ENCODE data around the gene IFNL2.

The IFNL2 gene

DNA sequence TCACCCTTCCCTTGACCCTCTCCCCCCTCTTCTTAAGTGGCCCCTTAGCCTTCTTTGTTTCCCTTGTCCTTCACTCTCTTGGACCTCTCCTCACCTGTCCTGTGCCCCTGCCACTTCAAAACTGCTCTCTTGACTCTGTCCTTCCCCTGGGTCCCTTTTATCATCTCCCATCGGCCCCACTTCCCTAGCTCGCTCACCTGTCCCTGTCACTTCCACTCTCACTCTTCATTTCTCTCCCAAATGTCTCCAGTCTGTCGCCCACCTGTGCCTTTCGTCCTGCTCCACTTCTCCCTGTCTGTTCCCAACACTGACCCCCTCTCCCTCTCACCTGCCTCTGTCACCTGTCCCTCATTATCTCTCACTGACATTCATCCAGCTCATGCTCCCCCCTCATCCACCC is 28.7 kb downstream of the IFNL2 start:
- peaks cover 0 to 2% of the 10 kb centered on the region in 2 donors for H3K4me1 Mint-ChIP-seq
- no peak overlapping the region for H3K27ac Mint-ChIP-seq
- no peak overlapping the region for H3K4me3 Mint-ChIP-seq
- no peak for DNase-seq
- H3K9me3 Mint-ChIP-seq: no peaks in the 10 kb centered on the region
- ATAC-seq (replicated peaks): no peak
- no peaks in the 10 kb centered on the region for H3K36me3 Mint-ChIP-seq
- peaks cover 17 to 19% of the 10 kb centered on the region in 2 donors for H3K27me3 Mint-ChIP-seq

DNA sequence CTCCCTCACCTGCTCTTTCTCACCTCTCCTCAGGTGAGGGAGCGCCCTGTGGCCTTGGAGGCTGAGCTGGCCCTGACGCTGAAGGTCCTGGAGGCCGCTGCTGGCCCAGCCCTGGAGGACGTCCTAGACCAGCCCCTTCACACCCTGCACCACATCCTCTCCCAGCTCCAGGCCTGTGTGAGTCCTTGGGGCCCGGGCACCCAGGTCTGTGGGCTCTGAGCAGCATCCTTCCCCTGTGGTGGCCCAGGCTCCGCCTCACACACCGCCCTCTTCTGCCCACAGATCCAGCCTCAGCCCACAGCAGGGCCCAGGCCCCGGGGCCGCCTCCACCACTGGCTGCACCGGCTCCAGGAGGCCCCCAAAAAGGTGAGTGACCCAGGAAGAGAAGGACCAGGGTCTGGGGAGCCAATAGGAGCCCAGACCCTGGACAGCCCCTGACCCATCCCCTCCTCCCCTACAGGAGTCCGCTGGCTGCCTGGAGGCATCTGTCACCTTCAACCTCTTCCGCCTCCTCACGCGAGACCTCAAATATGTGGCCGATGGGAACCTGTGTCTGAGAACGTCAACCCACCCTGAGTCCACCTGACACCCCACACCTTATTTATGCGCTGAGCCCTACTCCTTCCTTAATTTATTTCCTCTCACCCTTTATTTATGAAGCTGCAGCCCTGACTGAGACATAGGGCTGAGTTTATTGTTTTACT is 29.9 kb downstream of the IFNL2 start:
- H3K27ac Mint-ChIP-seq: no peak overlapping the region
- H3K36me3 Mint-ChIP-seq: no peaks in the 10 kb centered on the region
- no peaks in the 10 kb centered on the region for H3K9me3 Mint-ChIP-seq
- H3K4me3 Mint-ChIP-seq: no peak overlapping the region
- H3K27me3 Mint-ChIP-seq: peaks cover 16 to 19% of the 10 kb centered on the region in 2 donors
- H3K4me1 Mint-ChIP-seq: peaks cover 0 to 2% of the 10 kb centered on the region in 2 donors
- DNase-seq: no peak
- ATAC-seq (replicated peaks): no peak

DNA sequence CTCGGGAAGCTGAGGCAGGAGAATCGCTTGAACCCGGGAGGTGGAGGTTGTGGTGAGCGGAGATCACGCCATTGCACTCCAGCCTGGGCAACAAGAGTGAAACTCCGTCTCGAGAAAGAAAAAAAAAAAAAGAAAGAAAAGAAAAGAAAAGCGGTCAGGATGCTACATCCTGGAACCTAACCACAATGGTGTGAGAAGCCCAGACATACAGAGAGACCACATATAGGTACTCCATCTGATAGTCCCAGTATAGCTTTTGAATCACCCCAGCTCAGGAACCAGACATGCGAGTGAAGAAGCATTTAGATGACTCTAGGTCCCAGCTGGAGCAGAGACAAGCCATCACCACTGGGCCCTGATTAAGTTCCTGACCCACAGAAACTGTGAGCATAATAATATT is 31.2 kb downstream of the IFNL2 start:
- Mint-ChIP-seq H3K9me3 (no peaks in the 10 kb centered on the region), H3K36me3 (no peaks in the 10 kb centered on the region), H3K27me3 (peaks cover 13 to 19% of the 10 kb centered on the region in 2 donors), H3K4me3 (no peak overlapping the region), H3K27ac (no peak overlapping the region), H3K4me1 (peaks cover 0 to under 1% of the 10 kb centered on the region in 2 donors)
- no peak for ATAC-seq (replicated peaks)
- DNase-seq: no peak

DNA sequence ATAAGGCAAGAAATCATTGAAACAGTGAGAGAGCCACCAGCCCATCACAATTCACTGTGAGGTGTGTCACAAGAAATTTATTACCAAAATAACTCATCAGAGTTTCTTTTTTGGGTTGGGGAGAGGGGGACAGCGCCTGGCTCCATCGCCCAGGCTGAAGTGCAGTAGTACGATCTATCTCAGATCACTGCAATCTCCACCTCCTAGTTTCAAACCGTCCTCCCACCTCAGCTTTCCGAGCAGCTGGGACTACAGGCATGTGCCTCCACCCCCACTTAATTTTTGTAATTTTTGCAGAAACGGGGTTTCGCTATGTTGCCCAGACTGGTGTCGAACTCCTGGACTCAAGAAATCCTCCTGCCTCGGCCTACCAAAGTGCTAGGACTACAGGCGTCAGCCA is 31.6 kb downstream of the IFNL2 start:
- no peak overlapping the region for H3K27ac Mint-ChIP-seq
- H3K27me3 Mint-ChIP-seq: peaks cover 13 to 19% of the 10 kb centered on the region in 2 donors

DNA sequence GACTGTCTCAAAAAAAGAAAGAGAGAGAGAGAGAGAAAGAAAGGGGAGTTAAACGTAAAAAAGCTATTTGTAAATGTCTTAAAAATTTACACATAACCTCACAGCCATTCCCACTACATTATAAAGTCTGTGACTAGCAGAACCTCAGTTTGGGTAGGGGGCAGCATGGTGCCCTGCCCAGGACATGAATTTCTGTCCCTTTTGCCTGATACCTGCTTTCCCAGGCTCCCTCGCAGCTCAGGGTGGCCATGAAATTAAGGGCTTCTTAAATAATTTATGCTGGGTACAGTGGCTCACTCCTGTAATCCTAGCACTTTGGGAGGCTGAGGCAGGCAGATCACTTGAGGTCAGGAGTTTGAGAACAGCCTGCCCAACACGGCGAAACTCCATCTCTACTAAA is 32.8 kb downstream of the IFNL2 start:
- H3K27ac Mint-ChIP-seq: no peak overlapping the region
- H3K9me3 Mint-ChIP-seq: no peaks in the 10 kb centered on the region
- ATAC-seq (replicated peaks) (no peak), DNase-seq (no peak)
- peaks cover 13 to 19% of the 10 kb centered on the region in 2 donors for H3K27me3 Mint-ChIP-seq
- no peaks in the 10 kb centered on the region for H3K36me3 Mint-ChIP-seq
- no peak overlapping the region for H3K4me3 Mint-ChIP-seq
- no peaks in the 10 kb centered on the region for H3K4me1 Mint-ChIP-seq

More for the DNA sequence above, 31.6 kb downstream of the IFNL2 start:
- DNase-seq (no peak), ATAC-seq (replicated peaks) (no peak)
- Mint-ChIP-seq H3K4me3 (no peak overlapping the region), H3K4me1 (no peaks in the 10 kb centered on the region), H3K36me3 (no peaks in the 10 kb centered on the region), H3K9me3 (no peaks in the 10 kb centered on the region)

DNA sequence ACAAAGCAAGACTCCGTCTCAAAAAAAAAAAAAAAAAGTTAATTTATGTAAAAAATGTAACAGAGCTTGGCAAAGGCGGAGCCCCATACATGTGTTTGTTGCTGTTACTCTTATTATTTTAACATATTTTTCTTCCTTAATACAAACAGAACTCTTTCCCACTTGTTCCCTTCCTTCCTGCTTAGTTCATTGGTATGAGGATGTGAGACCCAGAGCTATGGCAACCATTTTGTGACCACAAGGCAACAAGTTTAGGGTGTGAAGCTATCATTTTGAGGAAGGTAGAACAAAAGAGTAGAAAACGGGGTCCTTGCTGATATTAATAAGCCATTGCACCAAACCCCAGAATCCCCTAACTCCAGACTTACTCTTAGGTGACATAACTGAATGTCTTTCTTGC is 33.4 kb downstream of the IFNL2 start:
- no peak overlapping the region for H3K4me3 Mint-ChIP-seq
- DNase-seq (no peak), ATAC-seq (replicated peaks) (no peak)
- peaks cover 0 to under 1% of the 10 kb centered on the region in 2 donors for H3K36me3 Mint-ChIP-seq
- no peak overlapping the region for H3K27ac Mint-ChIP-seq
- H3K27me3 Mint-ChIP-seq: peaks cover 13 to 19% of the 10 kb centered on the region in 2 donors
- H3K4me1 Mint-ChIP-seq: no peaks in the 10 kb centered on the region
- no peaks in the 10 kb centered on the region for H3K9me3 Mint-ChIP-seq

DNA sequence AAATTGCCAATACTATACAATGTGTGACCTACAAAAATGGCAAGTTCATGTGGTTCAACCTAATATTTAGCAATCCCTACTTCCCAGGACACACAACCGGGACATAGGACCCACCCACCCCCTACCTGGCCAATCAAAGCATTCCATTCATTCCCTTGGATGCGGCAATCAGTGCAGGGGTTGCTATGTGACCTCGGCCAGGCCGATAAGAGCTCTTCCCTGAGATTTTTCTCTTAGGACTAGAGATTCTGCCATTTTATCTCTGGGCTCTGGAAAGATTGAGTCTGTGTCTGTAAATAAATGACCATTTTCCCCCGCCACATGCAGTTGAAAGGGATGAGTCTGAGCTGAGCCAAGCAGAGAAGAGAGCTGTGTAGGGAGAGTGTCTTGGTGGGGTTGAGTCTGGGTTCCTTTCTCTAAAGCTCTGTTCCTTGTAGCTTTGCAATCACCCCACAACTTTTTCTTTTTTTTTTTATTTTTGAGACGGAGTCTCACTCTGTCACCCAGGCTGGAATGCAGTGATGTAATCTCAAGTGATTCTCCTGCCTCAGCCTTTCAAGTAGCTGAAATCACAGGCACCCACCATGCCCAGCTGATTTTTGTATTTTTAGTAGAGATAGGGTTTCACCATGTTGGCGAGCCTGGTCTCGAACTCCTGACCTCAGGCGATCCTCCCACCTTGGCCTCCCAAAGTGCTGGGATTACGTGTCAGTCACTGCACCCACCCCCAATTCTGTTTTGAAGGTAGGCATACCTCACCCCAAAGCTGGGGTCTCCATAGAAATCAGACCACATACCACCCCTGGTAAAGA is 35.4 kb downstream of the IFNL2 start:
- Mint-ChIP-seq H3K27ac (no peak overlapping the region), H3K27me3 (peaks cover 1 to 2% of the 10 kb centered on the region in 2 donors), H3K36me3 (peaks cover under 1 to 5% of the 10 kb centered on the region in 2 donors), H3K4me3 (no peak overlapping the region), H3K4me1 (no peaks in the 10 kb centered on the region), H3K9me3 (no peaks in the 10 kb centered on the region)
- ATAC-seq (replicated peaks) (no peak), DNase-seq (no peak)

DNA sequence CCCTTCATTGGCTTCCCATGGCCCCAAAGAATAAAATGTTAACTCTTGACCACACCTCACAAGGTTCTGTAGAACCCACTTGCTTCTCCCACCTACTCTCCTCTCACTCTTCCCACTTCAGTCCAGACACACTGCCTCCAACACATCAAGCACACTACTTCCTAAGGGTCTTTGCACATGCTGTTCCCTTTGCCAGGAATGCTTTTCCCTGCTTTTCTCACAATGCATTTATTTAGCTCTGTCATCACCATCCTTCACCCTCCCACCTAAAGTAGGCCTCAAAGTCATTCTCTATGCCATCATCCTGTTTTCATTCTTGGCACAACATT is 36.0 kb downstream of the IFNL2 start:
- Mint-ChIP-seq H3K27ac (no peak overlapping the region), H3K36me3 (peaks cover 7 to 10% of the 10 kb centered on the region in 2 donors), H3K4me3 (no peak overlapping the region), H3K27me3 (no peaks in the 10 kb centered on the region), H3K9me3 (peaks cover 0 to 2% of the 10 kb centered on the region in 2 donors), H3K4me1 (no peaks in the 10 kb centered on the region)
- DNase-seq (no peak), ATAC-seq (replicated peaks) (no peak)

DNA sequence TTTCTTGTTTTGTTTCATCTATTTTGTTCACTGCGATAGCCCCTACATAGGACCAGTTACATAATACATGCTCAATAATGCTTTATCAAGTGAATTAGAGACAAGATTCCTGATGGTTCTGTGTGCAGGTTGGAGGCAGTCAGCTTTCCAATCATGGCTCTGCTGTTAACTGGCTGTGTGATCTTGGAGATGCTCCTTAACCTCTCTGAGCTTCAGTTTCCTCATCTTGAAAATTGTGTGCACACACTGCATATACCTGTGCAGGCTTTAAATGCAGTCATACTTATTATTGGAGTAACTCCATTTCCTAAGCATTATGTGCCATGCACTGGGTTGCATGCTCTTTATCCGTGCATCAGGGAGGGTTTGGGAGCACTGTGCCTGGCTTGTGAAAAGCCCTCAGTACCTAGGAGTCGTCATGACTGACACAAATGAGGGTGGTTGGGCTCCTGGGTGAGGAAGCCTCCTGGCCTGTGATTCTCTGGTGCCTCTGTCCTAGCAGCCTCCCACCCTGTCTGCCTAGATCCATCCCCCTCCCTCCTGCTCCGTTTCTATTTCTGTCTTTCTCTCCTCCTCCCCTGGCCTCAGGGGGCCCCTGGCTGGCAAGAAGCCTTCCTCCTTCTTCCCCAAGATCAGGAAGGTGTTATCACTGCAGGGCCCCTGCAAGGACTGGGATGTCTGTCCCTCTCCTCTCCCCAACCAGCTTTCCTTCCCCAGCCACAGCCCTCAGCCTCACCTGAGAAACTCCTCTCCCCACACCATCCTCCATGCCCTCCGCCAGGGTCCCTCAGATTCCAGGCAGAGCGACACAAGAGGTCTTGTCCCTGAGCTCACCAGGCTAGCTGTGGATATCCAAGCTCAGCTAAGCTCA is 36.7 kb downstream of the IFNL2 start:
- H3K4me1 Mint-ChIP-seq: no peaks in the 10 kb centered on the region
- no peak for ATAC-seq (replicated peaks)
- no peak overlapping the region for H3K27ac Mint-ChIP-seq
- no peak for DNase-seq
- peaks cover 7 to 10% of the 10 kb centered on the region in 2 donors for H3K36me3 Mint-ChIP-seq
- no peak overlapping the region for H3K4me3 Mint-ChIP-seq
- peaks cover 0 to 2% of the 10 kb centered on the region in 2 donors for H3K9me3 Mint-ChIP-seq
- no peaks in the 10 kb centered on the region for H3K27me3 Mint-ChIP-seq

DNA sequence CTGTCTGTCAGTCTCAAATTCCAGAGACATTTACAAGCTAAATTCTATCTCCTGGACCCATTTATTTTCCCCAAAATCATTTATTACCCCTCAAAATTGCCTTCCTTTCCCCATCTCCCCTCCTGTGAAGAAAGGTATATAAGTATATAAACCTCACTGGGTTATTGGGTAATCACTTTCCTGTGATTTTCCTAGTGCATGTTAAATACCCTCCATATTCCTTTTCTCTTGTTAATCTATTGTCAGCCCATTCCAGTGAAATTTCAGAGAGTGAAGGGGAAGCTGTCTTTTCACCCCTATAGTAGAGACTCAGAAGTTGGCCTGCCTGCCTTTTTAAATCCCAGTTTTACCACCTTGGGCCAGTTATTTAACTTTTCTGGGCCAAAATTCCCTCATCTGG is 37.9 kb downstream of the IFNL2 start:
- H3K9me3 Mint-ChIP-seq: peaks cover 0 to 2% of the 10 kb centered on the region in 2 donors
- ATAC-seq (replicated peaks) (no peak), DNase-seq (no peak)
- H3K4me3 Mint-ChIP-seq: no peak overlapping the region
- peaks cover 7% of the 10 kb centered on the region in 2 donors for H3K4me1 Mint-ChIP-seq
- peaks cover 7 to 10% of the 10 kb centered on the region in 2 donors for H3K36me3 Mint-ChIP-seq
- no peak overlapping the region for H3K27ac Mint-ChIP-seq
- no peaks in the 10 kb centered on the region for H3K27me3 Mint-ChIP-seq

DNA sequence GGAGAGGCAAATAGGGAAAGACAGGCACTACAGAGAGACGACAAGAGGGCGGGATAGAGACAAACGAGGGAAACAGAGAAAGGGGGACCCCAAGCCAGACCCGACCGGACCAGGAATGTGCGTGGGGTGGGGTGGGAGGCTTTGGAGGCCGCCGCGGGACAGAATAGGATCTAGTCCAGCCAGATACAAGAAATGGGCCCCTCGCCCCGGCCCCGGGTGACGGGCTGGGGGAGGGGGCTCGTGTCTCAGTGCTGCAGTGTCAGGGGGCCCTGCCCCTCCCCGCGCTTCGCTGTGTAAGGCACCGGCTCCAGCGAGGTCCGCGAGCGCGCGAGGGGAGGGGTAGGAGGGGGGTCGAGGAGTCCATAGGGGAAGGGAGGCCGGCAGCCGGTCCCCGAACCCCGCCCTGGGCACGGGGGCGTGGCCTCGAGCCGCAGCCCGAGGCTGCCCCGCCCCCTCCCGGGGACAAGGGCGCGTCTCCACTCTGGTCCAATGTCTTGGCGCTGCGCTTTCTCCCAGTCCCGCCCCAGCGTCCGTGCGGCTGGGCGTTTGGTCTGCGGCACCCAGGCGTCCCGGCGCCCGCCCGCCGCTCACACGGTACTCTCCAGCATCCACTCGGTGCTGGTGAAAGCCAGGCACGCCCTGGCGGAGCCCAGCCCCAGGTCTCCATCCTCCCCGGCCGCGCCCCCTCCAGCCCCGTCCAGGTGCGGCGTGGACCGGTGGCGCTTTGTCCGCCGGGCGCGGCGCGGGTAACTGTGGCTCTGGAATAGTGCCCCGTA is 39.0 kb downstream of the IFNL2 start:
- Mint-ChIP-seq H3K4me1 (peaks cover 7 to 8% of the 10 kb centered on the region in 2 donors), H3K27ac (no peak overlapping the region), H3K27me3 (no peaks in the 10 kb centered on the region), H3K36me3 (peaks cover 12 to 13% of the 10 kb centered on the region in 2 donors), H3K4me3 (no peak overlapping the region), H3K9me3 (peaks cover 0 to 2% of the 10 kb centered on the region in 2 donors)
- no peak for ATAC-seq (replicated peaks)
- DNase-seq: no peak

DNA sequence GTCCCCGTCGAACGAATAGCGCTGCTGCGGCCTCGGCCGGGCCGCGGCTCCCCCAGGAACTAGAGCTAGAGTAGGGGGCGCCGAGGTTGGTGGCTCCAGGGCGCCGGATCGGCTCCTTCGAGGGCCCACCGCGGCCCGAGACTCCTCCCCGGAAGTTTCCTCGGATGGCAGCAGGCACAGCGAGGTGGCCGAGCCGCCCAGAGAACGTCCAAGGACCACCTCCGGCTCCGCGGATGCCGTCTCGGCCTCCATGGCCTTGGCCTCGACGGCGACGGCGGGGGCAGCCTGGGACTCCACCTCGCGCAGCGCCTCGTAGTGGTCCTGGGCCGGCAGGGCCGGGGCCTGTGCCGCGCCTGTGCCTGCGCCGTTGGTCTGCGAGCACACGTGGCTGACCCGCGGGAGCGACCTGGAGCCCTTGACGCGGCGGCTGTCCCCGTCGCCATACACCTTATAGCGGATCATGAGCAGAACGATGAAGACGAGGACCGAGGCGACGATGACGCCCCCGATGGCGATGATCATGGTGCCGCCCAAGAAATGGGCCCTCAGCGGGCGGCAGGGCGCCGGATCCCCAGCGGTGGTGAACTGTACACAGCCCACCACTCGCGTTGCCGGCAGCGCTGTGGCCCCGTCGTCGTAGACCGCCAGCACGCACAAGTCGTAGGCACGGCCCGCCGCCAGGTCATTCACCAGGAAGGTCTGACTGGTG is 39.8 kb downstream of the IFNL2 start:
- peaks cover 15 to 17% of the 10 kb centered on the region in 2 donors for H3K36me3 Mint-ChIP-seq
- DNase-seq (no peak), ATAC-seq (replicated peaks) (no peak)
- no peak overlapping the region for H3K4me3 Mint-ChIP-seq
- peaks cover 7 to 8% of the 10 kb centered on the region in 2 donors for H3K4me1 Mint-ChIP-seq
- peaks cover 0 to 2% of the 10 kb centered on the region in 2 donors for H3K9me3 Mint-ChIP-seq
- no peak overlapping the region for H3K27ac Mint-ChIP-seq
- H3K27me3 Mint-ChIP-seq: no peaks in the 10 kb centered on the region

DNA sequence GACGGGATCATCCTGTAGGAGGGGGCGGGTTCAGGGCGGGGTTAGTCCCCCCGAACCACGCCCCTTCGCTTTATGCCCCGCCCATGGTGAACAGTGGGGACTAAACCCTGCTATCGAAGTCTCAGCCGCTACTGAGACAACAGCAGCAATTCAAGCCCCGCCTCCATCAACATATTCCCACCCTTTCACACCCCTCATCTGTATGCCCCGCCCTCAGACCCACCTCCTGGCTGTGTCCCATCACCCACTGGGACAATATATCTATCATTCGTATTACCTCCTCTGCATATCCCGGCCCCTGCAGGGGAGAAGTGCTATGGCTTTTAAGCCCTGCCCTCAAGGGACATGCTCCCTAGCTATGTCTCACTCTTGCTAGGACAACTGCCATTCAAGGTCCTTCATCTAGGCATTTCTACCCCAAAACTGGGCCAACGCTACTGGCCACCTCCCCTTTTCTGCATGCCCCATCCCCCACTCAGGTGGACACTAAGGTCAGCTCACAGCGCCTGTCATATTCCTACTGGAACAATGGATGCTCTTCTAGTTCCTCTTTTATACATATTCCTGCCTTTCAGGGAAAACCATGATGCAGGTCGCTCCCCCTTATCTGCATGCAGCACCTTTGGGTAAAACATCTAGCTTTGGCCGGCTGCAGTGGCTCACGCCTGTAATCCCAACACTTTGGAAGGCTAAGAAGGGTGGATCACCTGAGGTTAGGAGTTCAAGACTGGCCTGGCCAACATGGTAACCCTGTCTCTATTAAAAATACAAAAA is 40.5 kb downstream of the IFNL2 start:
- ATAC-seq (replicated peaks): no peak
- H3K4me1 Mint-ChIP-seq: peaks cover 8 to 9% of the 10 kb centered on the region in 2 donors
- DNase-seq: no peak
- H3K4me3 Mint-ChIP-seq: no peak overlapping the region
- no peak overlapping the region for H3K27ac Mint-ChIP-seq
- peaks cover 19 to 22% of the 10 kb centered on the region in 2 donors for H3K36me3 Mint-ChIP-seq
- H3K9me3 Mint-ChIP-seq: peaks cover 0 to 2% of the 10 kb centered on the region in 2 donors
- no peaks in the 10 kb centered on the region for H3K27me3 Mint-ChIP-seq

Data from stimulated activated naive B cell treated with anti-CD40 and anti-IgM and Interleukin-4, amounts not matched to agents 10 μg/mL and 1 μg/mL and 100 μg/mL, for 72 hours (primary cell).